ENCODE results near the gene PIP5K1C.
"Not testable (repeated sequence)": the region's sequence is repeated elsewhere in the genome, so short reads cannot be mapped to it uniquely, and the experiment has no call there.

Gene PIP5K1C

GRCh38 chr19:3649888-3650287, 50.4 kb downstream of the PIP5K1C start:
- no peak for TF ChIP-seq CTCF (IDR thresholded peaks at IDR 0.05; ENCODE audit: low read depth, low read length)
- H3K4me3 ChIP-seq (replicated peaks in 1 of 2; ENCODE audit: low read depth in 2 of 2, low read length in 2 of 2): no peak overlapping the region
- no peak for DNase-seq (ENCODE audit: low read depth in 2 of 2)

- no peak overlapping the region for H3K4me3 ChIP-seq (replicated peaks in 1 of 2; ENCODE audit: low read depth in 2 of 2, low read length in 2 of 2)
- no peak for DNase-seq (ENCODE audit: low read depth in 2 of 2)
- no peak for TF ChIP-seq CTCF (IDR thresholded peaks at IDR 0.05; ENCODE audit: low read depth, low read length)
Observed at GRCh38 chr19:3648037-3648905, 52.0 kb downstream of the PIP5K1C start.

- not testable (repeated sequence) for DNase-seq (ENCODE audit: low read depth in 2 of 2); H3K4me3 ChIP-seq (replicated peaks in 1 of 2; ENCODE audit: low read depth in 2 of 2, low read length in 2 of 2)
Observed at GRCh38 chr19:3647102-3647501, 53.2 kb downstream of the PIP5K1C start.

- H3K4me3 ChIP-seq (replicated peaks in 1 of 2; ENCODE audit: low read depth in 2 of 2, low read length in 2 of 2): no peak overlapping the region
- DNase-seq (ENCODE audit: low read depth in 2 of 2): no peak
- TF ChIP-seq CTCF (IDR thresholded peaks at IDR 0.05; ENCODE audit: low read depth, low read length): no peak
Observed at GRCh38 chr19:3646336-3647092, 53.8 kb downstream of the PIP5K1C start.

- H3K4me3 ChIP-seq (replicated peaks in 1 of 2; ENCODE audit: low read depth in 2 of 2, low read length in 2 of 2): no peak overlapping the region
- no peak for DNase-seq (ENCODE audit: low read depth in 2 of 2)
- TF ChIP-seq CTCF (IDR thresholded peaks at IDR 0.05; ENCODE audit: low read depth, low read length): no peak
Observed at GRCh38 chr19:3645726-3646125, 54.5 kb downstream of the PIP5K1C start.

GRCh38 chr19:3645067-3645396, 55.2 kb downstream of the PIP5K1C start:
- no peak overlapping the region for H3K4me3 ChIP-seq (replicated peaks in 1 of 2; ENCODE audit: low read depth in 2 of 2, low read length in 2 of 2)
- DNase-seq (ENCODE audit: low read depth in 2 of 2): no peak
- TF ChIP-seq CTCF (IDR thresholded peaks at IDR 0.05; ENCODE audit: low read depth, low read length): no peak

- H3K4me3 ChIP-seq (replicated peaks in 1 of 2; ENCODE audit: low read depth in 2 of 2, low read length in 2 of 2): no peak overlapping the region
- TF ChIP-seq CTCF (IDR thresholded peaks at IDR 0.05; ENCODE audit: low read depth, low read length): no peak
- DNase-seq (ENCODE audit: low read depth in 2 of 2): peak; percentile 22 to 39
Observed at GRCh38 chr19:3644351-3645066, 55.8 kb downstream of the PIP5K1C start.

Data from cardiac fibroblast (primary cell).